Neural progenitor cell (in vitro differentiated cells): ENCODE data around the gene ABHD11.

Experiments used
- EZH2phosphoT487 ChIP-seq: fragments of 200-600 bp; sonication (generic); IDR thresholded peaks from 2 replicates; pipeline ENCODE4 v1.6.1; 2017; ENCODE audit warnings: antibody characterized with exemption
- TF ChIP-seq, protein P1 (sequence below): fragments of 200-600 bp; sonication (generic); IDR thresholded peaks from 2 replicates; pipeline ENCODE4 v1.5.1; 2017; ENCODE audit warnings: antibody characterized with exemption, mild to moderate bottlenecking

DNA sequence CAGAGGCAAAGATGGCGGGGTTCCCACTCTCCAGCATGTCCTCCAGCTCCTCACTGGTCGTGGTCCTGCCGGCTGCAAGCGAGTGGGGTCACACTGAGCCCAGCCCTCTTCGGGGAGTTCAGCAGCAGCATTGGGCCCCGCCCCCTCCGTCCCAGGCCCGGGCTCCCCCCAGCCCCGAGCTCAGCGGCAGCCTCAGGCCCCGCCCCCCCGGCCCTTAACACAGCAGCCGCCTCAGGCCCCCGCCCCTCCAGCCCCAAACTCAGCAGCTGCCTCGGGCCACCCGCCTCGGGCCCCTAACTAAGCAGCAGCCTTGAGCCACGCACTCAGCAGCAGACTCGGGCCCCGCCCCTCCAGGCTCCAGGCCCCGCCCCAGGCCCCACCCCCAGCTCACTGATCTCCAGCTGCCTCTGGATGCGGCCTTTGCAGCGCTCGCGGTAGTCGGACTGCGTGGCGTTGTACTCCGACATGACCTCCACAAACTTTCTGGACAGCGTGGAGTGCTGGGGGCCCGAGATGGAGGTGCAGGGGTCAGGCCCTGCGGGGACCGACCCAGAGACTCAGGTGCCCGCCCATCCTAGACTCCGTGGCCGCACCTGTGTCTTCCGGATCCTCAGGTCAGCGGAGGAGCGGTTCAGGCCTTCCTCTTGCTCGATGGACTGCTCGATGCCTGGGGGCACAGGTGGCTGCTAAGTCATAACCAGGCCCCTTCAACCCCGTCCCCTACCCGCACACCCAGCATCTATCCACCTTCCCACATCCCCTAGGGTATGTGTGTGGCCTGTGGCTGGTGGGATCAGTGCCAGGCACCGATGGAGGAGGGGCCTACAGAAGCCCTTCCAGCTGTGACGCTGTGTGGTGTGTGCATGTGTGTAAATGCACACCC is 34.6 kb downstream of the ABHD11 start:
- TF ChIP-seq, protein P1, sequence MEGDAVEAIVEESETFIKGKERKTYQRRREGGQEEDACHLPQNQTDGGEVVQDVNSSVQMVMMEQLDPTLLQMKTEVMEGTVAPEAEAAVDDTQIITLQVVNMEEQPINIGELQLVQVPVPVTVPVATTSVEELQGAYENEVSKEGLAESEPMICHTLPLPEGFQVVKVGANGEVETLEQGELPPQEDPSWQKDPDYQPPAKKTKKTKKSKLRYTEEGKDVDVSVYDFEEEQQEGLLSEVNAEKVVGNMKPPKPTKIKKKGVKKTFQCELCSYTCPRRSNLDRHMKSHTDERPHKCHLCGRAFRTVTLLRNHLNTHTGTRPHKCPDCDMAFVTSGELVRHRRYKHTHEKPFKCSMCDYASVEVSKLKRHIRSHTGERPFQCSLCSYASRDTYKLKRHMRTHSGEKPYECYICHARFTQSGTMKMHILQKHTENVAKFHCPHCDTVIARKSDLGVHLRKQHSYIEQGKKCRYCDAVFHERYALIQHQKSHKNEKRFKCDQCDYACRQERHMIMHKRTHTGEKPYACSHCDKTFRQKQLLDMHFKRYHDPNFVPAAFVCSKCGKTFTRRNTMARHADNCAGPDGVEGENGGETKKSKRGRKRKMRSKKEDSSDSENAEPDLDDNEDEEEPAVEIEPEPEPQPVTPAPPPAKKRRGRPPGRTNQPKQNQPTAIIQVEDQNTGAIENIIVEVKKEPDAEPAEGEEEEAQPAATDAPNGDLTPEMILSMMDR = no peak
- no peak for TF ChIP-seq EZH2phosphoT487
